HFFc6 (cell line): ENCODE results near the gene QRFPR. TPM values are rescaled to one million over a fixed set of nuclear protein-coding genes. Genes with fewer than 3 reads are reported as not detected.

Experiments used
- DNase-seq: peaks from one replicate; pipeline ENCODE4 v3.0.0-alpha.2; 2018
- H3K27ac Mint-ChIP-seq: 2 replicates; pipeline ENCODE4 v1.8.0; 2020; ENCODE audit warnings: mild to moderate bottlenecking, mixed read lengths
- H3K27me3 Mint-ChIP-seq: 2 replicates; pipeline ENCODE4 v1.8.0; 2021; ENCODE audit warnings: mild to moderate bottlenecking, moderate library complexity, mixed read lengths; ENCODE audit not compliant: insufficient read depth
- H3K36me3 Mint-ChIP-seq: 2 replicates; pipeline ENCODE4 v1.8.0; 2021; ENCODE audit warnings: low read depth, mixed read lengths
- H3K4me1 Mint-ChIP-seq: 2 replicates; pipeline ENCODE4 v1.8.0; 2020; ENCODE audit warnings: low read depth, mixed read lengths
- H3K4me3 Mint-ChIP-seq: 2 replicates; pipeline ENCODE4 v1.8.0; 2020; ENCODE audit warnings: mild to moderate bottlenecking, moderate library complexity, mixed read lengths
- H3K9me3 Mint-ChIP-seq: 2 replicates; pipeline ENCODE4 v1.8.0; 2020; ENCODE audit warnings: mild to moderate bottlenecking, mixed read lengths
- CTCF ChIP-seq: fragments of 200-600 bp; sonication (generic); IDR thresholded peaks from 2 replicates; pipeline ENCODE4 v1.5.0; 2021; ENCODE audit warnings: antibody characterized with exemption, mild to moderate bottlenecking
- total RNA-seq, 6 experiments: library from RNA; stranded (reverse); fragmentation: NEBNext Ultra II Directional; extraction: Animal tissue kit (Norgen Biotek cat#: 25700); gene quantifications; 2 replicates in 1 of 6; 3 replicates in 5 of 6; pipeline ENCODE4 v1.2.3, GENCODE V29; 2021

QRFPR gene
- total RNA-seq, 6 experiments from 2014 or later: not detected

DNA sequence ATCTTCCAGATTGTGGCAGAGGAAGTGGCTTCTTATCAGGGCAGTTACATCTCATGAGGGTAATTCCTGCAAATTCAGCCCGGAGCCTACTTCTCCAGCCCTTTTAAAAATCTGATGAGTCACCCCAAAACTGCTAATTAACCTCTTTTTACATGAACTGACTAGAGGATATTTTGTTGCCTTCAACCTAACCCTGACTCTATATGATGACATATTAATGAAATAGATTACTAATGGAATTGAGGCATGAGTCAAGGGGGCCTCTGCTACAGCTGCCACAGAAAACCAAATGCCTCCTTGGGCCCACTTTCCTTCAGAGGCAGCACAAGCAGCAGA is 72.5 kb downstream of the QRFPR start:
- no peaks in the 10 kb centered on the region for H3K36me3 Mint-ChIP-seq
- DNase-seq: peak; percentile 9
- H3K9me3 Mint-ChIP-seq: no peaks in the 10 kb centered on the region; the same call in 1 of the 2 replicates
- peaks cover 14% of the 10 kb centered on the region; the same call in 1 of the 2 replicates for H3K4me1 Mint-ChIP-seq
- no peaks in the 10 kb centered on the region for H3K27me3 Mint-ChIP-seq
- no peak overlapping the region for H3K4me3 Mint-ChIP-seq
- TF ChIP-seq CTCF: no peak
- no peak overlapping the region for H3K27ac Mint-ChIP-seq

- no peak overlapping the region for H3K4me3 Mint-ChIP-seq
- DNase-seq: peak; percentile 43
- no peaks in the 10 kb centered on the region; the same call in 1 of the 2 replicates for H3K9me3 Mint-ChIP-seq
- H3K4me1 Mint-ChIP-seq: peaks cover 14% of the 10 kb centered on the region; the same call in 1 of the 2 replicates
- TF ChIP-seq CTCF: peak; percentile 85
- H3K36me3 Mint-ChIP-seq: no peaks in the 10 kb centered on the region
- no peak overlapping the region for H3K27ac Mint-ChIP-seq
- no peaks in the 10 kb centered on the region for H3K27me3 Mint-ChIP-seq
Measured at GRCh38 chr4:121307445-121308327, 73.1 kb downstream of the QRFPR start.

- no peaks in the 10 kb centered on the region; the same call in 1 of the 2 replicates for H3K9me3 Mint-ChIP-seq
- DNase-seq: no peak
- no peak overlapping the region for H3K27ac Mint-ChIP-seq
- H3K36me3 Mint-ChIP-seq: no peaks in the 10 kb centered on the region
- H3K27me3 Mint-ChIP-seq: no peaks in the 10 kb centered on the region
- TF ChIP-seq CTCF: no peak
- H3K4me1 Mint-ChIP-seq: peaks cover 14% of the 10 kb centered on the region; the same call in 1 of the 2 replicates
- H3K4me3 Mint-ChIP-seq: no peak overlapping the region
Measured at GRCh38 chr4:121306931-121307330, 73.9 kb downstream of the QRFPR start.

GRCh38 chr4:121304893-121305292 is 75.9 kb downstream of the QRFPR start:
- Mint-ChIP-seq H3K9me3 (no peaks in the 10 kb centered on the region; the same call in 1 of the 2 replicates), H3K4me1 (peaks cover 14% of the 10 kb centered on the region; the same call in 1 of the 2 replicates), H3K4me3 (no peak overlapping the region), H3K36me3 (no peaks in the 10 kb centered on the region), H3K27ac (no peak overlapping the region), H3K27me3 (no peaks in the 10 kb centered on the region)
- DNase-seq: no peak
- no peak for TF ChIP-seq CTCF

GRCh38 chr4:121299367-121299766 is 81.5 kb downstream of the QRFPR start:
- Mint-ChIP-seq H3K27ac (no peak overlapping the region), H3K9me3 (no peaks in the 10 kb centered on the region), H3K4me3 (no peak overlapping the region), H3K36me3 (no peaks in the 10 kb centered on the region), H3K27me3 (peaks cover 4% of the 10 kb centered on the region; the same call in 1 of the 2 replicates), H3K4me1 (no peaks in the 10 kb centered on the region)
- no peak for DNase-seq
- TF ChIP-seq CTCF: no peak
